Embryonic facial prominence (tissue), 1 donor: ENCODE measurements around the gene ZNF438.

Experiments used
- DNase-seq: peaks from one replicate; pipeline ENCODE4 v3.0.0-alpha.2; 2016; ENCODE audit errors: extremely low spot score

ZNF438 gene

GRCh38 chr10:30883751-30884150 lies 147.9 kb downstream of the ZNF438 start:
- no peak for DNase-seq

GRCh38 chr10:30883116-30883515 lies 148.5 kb downstream of the ZNF438 start:
- DNase-seq: no peak

GRCh38 chr10:30882281-30882680 lies 149.4 kb downstream of the ZNF438 start:
- no peak for DNase-seq

DNA sequence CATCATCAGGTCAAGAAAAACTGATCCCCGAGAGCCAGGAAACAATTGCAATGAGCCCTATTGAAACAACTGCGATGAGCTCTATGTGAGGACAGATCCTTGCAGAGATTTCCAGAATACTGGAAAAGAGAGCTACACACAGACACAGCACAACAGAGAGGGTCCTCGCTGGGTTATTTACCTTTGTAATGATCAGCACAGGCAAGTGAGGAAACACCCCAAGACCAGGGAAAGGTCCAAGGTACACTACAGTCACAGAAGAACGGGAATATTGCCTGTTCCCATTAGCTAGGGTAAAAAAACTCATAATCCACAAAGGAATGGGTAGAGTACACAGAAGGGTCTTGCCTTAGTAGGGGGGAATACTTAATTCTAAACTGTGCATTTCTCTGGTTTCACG lies 152.7 kb downstream of the ZNF438 start:
- no peak for DNase-seq

DNA sequence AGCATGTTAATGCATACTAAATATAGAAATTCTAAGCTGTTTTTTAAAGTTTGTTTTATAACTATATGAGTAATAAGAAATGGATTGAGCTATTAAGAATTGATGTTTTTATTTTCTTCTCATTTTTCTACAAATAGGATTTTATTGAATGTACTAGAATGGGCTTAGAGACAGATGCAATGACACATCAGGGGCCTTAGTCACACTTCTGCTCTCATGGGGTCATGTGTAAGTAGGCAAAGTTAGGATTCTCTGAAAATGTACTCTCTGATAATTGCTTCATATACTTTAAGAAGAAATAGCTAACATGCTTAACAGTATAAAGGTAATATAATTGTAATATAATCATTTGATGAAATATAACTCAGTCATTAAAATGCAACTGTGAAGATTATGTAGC lies 154.6 kb downstream of the ZNF438 start:
- DNase-seq: no peak

GRCh38 chr10:30873411-30873810 lies 158.3 kb downstream of the ZNF438 start:
- no peak for DNase-seq

GRCh38 chr10:30870896-30871295 lies 160.8 kb downstream of the ZNF438 start:
- no peak for DNase-seq

GRCh38 chr10:30869566-30869965 lies 162.1 kb downstream of the ZNF438 start:
- peak; percentile 30 for DNase-seq

DNA sequence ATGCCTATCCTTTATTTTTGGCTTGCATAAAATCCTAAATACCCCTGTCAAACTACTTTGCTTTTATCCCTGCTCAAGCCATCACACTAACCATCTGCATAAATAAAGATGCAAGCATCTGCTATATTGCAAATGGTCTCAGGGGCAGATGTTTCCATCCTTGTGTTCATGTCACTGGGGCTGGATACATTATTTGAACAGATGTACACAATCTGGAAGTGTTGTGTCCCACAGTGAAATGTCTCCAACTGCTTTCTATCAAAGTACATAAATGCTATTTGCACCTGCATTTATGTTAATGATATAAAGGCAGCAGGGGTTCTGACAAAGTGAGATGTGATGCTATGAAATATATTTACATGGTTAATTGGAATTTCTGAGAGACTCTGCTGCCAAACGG lies 163.1 kb downstream of the ZNF438 start:
- no peak for DNase-seq

DNA sequence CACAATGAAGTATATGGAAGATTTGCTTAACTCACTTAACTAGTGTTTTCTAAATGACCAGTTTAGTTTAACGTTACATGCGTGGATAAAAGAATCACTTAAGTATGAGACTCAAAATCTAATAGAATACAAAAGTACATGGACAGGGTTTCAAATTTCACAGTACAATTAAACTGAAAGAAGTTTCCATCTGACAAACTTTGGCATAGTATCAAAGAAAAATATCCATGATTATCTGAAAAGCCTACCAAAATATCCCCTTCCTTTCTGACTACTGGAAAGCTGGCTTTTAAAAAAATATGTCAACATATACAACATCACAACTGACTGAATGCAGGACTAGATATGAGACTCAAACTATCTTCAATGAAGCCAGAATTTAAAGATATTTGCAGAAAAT lies 164.8 kb downstream of the ZNF438 start:
- no peak for DNase-seq

DNA sequence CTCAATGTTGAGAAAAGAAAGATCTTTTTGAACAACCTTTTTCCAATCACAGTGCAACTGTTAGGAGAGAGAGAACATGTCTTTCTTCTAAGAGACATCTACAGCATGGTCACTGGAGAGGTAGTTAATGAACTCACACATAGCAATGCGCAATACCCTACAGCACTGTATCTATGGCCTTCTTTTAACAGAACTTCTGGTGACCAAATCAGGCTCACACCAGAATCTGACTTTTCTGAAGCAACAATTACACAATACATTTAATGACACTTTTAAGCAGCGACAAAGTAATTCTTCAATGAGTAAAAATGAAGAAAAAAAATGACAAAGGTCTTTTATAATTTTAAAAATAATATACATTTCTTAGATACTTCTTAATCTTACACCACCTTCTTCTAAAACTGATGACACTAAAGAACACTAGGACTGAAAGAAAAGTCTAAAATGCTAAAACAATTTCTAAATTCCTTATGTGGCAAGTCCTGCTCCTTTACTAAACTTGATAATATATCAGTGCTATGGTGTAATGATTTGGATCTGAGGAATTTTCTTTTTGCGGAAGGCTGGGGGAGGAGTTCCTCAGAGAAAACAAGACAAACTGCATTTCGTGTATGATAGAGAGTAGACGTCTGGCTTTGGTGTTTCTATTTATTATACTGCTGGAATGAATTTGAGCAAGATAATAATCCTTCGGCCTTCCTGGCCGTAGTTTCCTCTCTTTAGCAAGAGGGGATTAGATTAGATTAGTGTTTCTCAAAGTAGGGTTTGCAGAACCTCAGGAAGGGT lies 166.3 kb downstream of the ZNF438 start:
- DNase-seq: no peak

DNA sequence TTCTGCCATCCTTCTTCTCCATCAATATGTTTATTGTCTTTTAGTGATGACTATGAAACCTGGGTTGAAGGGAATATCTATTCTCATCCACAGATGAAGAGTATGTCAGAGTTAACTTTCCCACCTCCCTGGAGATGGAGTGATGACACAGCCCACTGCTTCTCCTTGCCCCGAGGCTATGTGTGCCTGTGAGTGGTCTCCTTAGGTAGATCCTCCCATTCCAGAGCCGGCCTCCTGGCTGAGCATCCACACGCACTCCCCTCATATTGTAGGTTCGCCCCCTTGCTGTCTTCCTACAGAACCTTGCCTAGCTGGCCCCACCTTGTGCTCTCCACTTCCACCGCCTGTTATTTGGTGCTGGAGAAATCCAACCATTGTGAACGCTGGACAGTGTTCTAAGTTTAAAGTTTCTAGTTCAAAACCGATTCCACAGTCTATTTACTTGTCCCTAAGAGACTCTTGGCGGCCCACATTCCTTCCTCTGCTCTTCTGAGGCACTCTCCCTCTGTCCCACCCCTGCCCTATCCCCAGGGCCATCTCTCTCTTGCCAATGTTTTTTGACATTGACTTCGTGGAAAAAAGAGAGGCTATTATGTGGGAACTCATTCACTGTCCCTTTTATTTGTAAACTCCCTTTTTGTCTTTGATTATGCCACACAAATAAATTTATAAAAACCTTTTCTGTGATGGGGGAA lies 168.0 kb downstream of the ZNF438 start:
- no peak for DNase-seq

DNA sequence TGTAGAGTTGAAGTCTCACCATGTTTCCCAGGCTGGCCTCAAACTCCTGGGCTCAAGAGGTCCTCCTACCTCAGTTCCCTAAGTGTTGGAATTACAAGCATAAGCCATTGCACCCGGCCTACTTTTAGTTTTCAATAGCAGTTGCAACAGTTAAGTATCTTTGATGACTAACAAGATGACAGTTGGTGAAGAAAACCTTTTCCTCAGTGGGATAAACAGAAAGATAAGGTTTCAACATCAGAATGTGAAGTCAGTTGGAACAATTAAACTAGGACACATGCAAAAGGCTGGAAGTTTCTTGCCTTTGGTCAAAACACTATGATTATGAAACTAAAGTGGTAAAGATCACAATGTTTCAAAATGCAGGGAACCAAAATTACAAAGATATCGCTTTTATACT lies 169.2 kb downstream of the ZNF438 start:
- DNase-seq: no peak

- no peak for DNase-seq
Measured at GRCh38 chr10:30861976-30862375, 169.7 kb downstream of the ZNF438 start.

GRCh38 chr10:30861221-30861620 lies 170.4 kb downstream of the ZNF438 start:
- DNase-seq: no peak

DNA sequence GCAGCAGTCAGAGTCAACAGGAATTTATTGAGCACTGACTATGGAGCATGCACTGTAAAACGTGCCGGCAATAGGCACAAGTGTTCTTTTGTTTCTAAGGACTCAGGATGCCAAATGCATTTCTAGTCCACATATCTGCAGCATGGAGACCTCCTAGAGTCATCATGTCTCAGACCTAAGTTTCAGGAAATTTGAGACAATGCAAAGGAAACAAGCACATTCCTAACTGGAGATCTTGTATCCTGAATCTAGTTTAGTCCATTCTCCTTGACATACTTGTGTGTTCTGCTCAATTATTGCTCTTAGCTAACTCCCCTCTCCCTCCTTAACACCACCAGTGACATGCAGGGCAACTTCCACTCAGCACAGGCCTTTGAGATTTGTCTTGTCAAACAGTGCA lies 173.2 kb downstream of the ZNF438 start:
- DNase-seq: no peak

- DNase-seq: no peak
Measured at GRCh38 chr10:30857803-30858202, 173.9 kb downstream of the ZNF438 start.

- no peak for DNase-seq
Measured at GRCh38 chr10:30855131-30855530, 176.5 kb downstream of the ZNF438 start.

GRCh38 chr10:30854656-30855055 lies 177.0 kb downstream of the ZNF438 start:
- no peak for DNase-seq

DNA sequence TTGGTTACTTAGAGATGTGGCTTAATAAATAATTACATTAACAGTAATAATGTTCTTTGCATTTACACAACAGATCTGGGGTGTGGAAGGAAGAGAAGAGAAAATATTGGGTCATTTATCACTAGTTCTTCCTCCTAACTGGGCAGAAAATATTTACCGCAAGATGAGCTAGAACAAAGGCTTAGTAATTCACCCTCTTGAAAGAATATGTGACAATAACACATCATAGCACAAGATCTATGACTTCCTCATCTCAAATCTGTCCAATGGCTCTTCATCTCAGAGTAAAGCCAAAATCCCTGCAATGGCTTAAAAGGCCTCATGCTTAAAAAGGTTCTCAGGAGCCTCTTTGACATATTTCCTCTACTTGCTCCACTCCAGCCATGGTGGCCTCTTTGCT lies 178.6 kb downstream of the ZNF438 start:
- no peak for DNase-seq

- DNase-seq: no peak
Measured at GRCh38 chr10:30850776-30851175, 180.9 kb downstream of the ZNF438 start.

GRCh38 chr10:30849231-30850035 lies 182.2 kb downstream of the ZNF438 start:
- DNase-seq: no peak
